ENCODE results near the gene KLHL6. TPM values are rescaled to one million over a fixed set of nuclear protein-coding genes. Genes with fewer than 3 reads are reported as not detected.
A peak's percentile ranks its signal among the peaks of the same experiment; 100 is the strongest.

The KLHL6 gene
- total RNA-seq, 4 donors from 2014 or later, result 0.67 to 2.7 (median 1.0) TPM

GRCh38 chr3:183540501-183541234 lies 14.8 kb downstream of the KLHL6 start:
- Histone ChIP-seq H3K4me3 (replicated peaks in 1 of 3) (no peak overlapping the region), H3K36me3 (no peaks in the 10 kb centered on the region), H3K4me1 (no peaks in the 10 kb centered on the region), H3K27me3 (no peaks in the 10 kb centered on the region), H3K27ac (no peak overlapping the region), H3K9me3 (no peaks in the 10 kb centered on the region)
- TF ChIP-seq CTCF (IDR thresholded peaks at IDR 0.05), result no peak
- TF ChIP-seq POLR2A (IDR thresholded peaks at IDR 0.05), result no peak
- intact Hi-C loops (cut with DNase I), result no loop called here
- no peak for DNase-seq
- WGBS, 2 donors, result 77 to 84% methylated on average over 14 of the region's 14 CpGs

DNA sequence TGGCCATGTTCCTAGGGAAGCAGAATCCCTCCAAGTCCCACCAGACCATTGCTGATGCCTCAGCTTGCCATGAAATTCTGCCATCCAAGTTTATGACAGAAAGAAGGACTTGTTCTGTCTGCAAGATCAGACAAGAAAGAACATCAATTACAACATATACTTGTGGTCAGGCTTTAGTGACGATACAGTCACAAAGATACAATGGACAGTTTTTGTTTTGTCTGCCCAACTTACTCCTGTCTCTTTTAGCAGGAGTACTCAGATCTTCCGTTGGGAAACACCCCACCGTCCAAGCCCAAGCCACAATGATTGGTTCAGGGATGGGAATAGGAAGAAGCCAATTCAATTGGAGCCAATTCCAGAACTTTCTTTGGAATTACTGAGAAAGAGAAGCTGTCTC lies 15.7 kb downstream of the KLHL6 start:
- Histone ChIP-seq H3K4me3 (replicated peaks in 1 of 3) (no peak overlapping the region), H3K36me3 (no peaks in the 10 kb centered on the region), H3K4me1 (no peaks in the 10 kb centered on the region), H3K27me3 (no peaks in the 10 kb centered on the region), H3K27ac (no peak overlapping the region), H3K9me3 (no peaks in the 10 kb centered on the region)
- no peak for DNase-seq
- intact Hi-C loops (cut with DNase I), result no loop called here
- WGBS, 2 donors, result 68 to 80% methylated on average over 3 of the region's 3 CpGs
- no peak for TF ChIP-seq CTCF (IDR thresholded peaks at IDR 0.05)
- no peak for TF ChIP-seq POLR2A (IDR thresholded peaks at IDR 0.05)

DNA sequence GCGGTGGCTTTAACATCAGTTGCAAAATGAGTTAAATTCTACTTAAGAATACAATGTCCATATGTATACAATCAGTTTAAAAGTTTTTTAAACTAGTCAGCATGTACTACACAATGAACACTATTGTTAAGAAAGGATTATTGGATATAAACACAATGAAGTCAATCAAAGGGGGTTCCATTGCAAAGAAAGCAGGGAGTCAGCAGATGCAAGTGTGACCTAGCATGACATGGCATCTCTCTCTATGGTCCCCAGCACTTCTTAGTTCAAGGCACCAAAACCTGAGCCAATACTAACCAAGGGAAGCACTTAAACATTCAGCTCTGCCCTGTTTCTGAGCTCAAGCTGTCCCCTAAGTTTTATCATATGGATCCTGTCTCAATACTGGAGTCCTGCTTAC lies 17.0 kb downstream of the KLHL6 start:
- 98% methylated on average over 1 of the region's 1 CpG for WGBS, 2 donors
- no peaks in the 10 kb centered on the region for H3K4me1 ChIP-seq
- no peaks in the 10 kb centered on the region for H3K36me3 ChIP-seq
- no peaks in the 10 kb centered on the region for H3K27me3 ChIP-seq
- no peak for DNase-seq
- intact Hi-C loops (cut with DNase I), result no loop called here
- H3K27ac ChIP-seq, result no peak overlapping the region
- no peak for TF ChIP-seq CTCF (IDR thresholded peaks at IDR 0.05)
- no peak for TF ChIP-seq POLR2A (IDR thresholded peaks at IDR 0.05)
- H3K9me3 ChIP-seq, result no peaks in the 10 kb centered on the region
- H3K4me3 ChIP-seq (replicated peaks in 1 of 3), result no peak overlapping the region

GRCh38 chr3:183537295-183537730 lies 18.2 kb downstream of the KLHL6 start:
- H3K4me1 ChIP-seq, result no peaks in the 10 kb centered on the region
- no peaks in the 10 kb centered on the region for H3K36me3 ChIP-seq
- H3K27ac ChIP-seq, result no peak overlapping the region
- H3K4me3 ChIP-seq (replicated peaks in 1 of 3), result no peak overlapping the region
- no peak for TF ChIP-seq CTCF (IDR thresholded peaks at IDR 0.05)
- no peak for TF ChIP-seq POLR2A (IDR thresholded peaks at IDR 0.05)
- H3K9me3 ChIP-seq, result no peaks in the 10 kb centered on the region
- intact Hi-C loops (cut with DNase I), result no loop called here
- DNase-seq, result peak in 1 of 2 donors; percentile 8
- H3K27me3 ChIP-seq, result no peaks in the 10 kb centered on the region
- WGBS, 2 donors, result 94 to 98% methylated on average over 4 of the region's 4 CpGs

DNA sequence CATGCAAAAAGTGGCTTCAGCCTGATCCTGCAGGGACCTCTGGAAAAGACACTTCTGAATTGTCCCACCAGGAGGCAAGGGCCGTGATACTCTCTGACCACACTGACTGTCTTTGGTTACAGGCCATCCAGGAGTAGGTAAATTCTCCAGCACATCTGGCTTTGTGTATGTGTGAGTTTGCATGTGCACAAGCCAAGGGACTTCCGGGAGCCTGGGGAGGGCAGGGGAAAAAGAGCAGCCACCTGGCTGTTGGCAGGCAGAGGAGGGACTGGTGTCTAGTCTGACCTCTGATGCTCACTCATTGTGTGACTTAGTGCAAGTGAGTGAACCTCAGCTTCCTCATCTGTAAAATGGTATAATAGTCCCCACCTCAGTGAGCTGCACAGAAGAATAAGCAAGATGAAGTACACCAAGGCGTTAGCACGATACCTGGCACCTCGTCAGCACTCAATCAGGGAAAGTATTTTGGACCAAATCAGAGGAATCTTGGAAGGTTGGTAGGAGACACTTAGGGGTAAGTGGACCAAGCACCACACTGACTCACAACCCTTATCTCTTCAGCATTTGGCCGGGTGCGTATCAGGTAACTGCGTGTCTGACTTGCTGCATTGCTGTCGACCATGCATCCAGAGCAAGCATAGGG lies 19.1 kb downstream of the KLHL6 start:
- Histone ChIP-seq H3K4me3 (replicated peaks in 1 of 3) (no peak overlapping the region), H3K4me1 (no peaks in the 10 kb centered on the region), H3K27ac (no peak overlapping the region), H3K9me3 (no peaks in the 10 kb centered on the region), H3K36me3 (no peaks in the 10 kb centered on the region), H3K27me3 (no peaks in the 10 kb centered on the region)
- no peak for TF ChIP-seq CTCF (IDR thresholded peaks at IDR 0.05)
- no peak for TF ChIP-seq POLR2A (IDR thresholded peaks at IDR 0.05)
- no peak for DNase-seq
- intact Hi-C loops (cut with DNase I), result no loop called here
- 88% methylated on average over 9 of the region's 9 CpGs for WGBS, 2 donors

All from thyroid gland (tissue), 4 donors.